CD4-positive, alpha-beta T cell treated with Interleukin-17A for 4 hours (primary cell): Measurements from ENCODE around the gene ADAMTS15.
"Not testable (repeated sequence)": the region's sequence is repeated elsewhere in the genome, so short reads cannot be mapped to it uniquely, and the experiment has no call there.

ENCODE experiments used
- DNase-seq: peaks from one replicate; pipeline ENCODE4 v3.0.0-alpha.2; 2020; ENCODE audit warnings: mixed read lengths

The ADAMTS15 gene

GRCh38 chr11:130436171-130436570 lies 12.3 kb upstream of the ADAMTS15 start:
- DNase-seq = no peak

DNA sequence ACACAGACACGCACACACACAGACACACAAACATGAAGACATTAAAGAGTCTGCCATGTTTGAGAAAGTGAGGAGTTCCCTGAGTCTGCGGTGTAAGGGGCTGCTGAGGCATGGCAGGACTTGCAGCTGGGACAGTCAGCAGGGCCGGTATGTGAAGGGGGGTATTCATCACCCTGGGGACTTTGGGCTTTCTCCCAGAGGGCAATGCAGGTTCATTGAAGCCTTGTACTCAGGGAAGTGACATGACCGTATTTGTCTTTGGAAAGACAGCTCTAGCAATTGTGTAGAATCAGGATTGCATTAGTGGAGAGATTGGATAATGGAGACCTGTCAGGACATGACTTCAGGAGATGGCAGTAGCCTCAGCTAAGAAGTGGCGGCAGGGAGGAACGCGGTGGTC lies 10.6 kb upstream of the ADAMTS15 start:
- no peak for DNase-seq

DNA sequence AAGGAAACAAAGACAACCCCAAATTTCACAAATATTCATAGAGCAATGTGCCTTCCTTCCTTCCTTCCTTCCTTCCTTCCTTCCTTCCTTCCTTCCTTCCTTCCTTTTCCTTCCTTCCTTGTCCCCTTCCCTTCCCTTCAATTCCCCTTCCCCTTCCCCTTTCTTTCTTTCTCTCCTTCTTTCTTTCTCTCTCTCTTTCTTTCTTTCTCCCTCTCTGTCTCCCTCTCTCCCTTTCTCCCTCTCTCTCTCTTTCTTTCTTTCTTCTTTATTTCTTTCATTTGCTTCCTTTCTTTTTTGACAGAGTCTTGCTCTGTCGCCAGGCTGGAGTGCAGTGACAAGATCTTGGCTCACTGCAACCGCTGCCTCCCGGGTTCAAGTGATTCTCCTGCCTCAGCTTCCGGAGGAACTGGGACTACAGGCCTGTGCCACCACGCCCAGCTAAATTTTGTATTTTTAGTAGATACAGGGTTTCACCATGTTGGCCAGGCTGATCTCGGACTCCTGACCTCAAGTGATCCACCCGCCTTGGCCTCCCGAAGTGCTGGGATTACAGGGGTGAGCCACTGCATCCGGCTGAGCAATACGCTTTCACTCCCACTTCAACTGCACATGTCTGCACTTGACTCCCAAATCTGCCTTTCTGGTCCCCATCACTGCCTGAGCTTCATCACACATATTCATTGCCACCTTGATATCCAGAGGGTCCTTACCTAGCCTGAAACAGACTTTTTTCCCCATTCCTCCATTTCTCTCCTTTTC lies 9.9 kb upstream of the ADAMTS15 start:
- not testable (repeated sequence) for DNase-seq

DNA sequence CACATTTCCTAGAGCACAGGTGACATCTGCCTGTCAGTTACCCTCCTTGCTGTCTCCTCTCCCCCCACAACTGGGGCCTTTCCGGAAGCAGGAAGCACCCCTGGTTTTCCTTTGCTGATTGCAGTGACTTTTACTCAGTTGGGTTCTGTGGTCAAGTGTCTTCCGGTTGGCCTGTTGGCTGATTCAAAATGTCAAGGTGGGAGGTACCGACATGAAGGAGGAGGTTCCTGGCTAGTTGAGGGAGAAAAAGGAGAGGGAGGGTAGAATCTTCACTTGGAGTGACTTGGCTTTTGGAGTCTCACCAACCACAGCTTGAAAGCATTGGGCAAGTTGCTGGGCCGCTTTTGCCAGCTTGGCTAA lies 9.3 kb upstream of the ADAMTS15 start:
- DNase-seq = no peak

GRCh38 chr11:130439876-130440275 lies 8.6 kb upstream of the ADAMTS15 start:
- no peak for DNase-seq

- no peak for DNase-seq
Measured at GRCh38 chr11:130441719-130442118, 6.7 kb upstream of the ADAMTS15 start.

DNA sequence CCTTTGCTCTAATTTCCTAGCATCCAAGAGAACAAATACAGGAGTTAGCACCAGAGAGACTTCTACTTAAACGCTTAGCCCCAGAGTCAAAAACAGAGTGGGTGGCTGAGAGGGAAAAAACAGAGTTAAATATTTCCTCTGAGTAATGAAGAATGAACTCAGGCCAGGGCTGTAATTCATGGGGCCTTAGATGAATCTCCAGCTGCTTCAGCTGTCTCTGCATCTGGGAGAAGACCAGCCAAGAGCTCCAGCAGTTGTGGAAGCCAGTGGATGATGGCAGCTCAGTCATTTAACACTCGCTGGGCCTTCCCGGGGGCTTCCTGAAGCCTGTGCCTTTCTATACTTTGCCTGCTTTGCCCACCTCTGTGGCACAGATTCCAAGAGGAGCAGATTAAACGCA lies 5.7 kb upstream of the ADAMTS15 start:
- DNase-seq = no peak

DNA sequence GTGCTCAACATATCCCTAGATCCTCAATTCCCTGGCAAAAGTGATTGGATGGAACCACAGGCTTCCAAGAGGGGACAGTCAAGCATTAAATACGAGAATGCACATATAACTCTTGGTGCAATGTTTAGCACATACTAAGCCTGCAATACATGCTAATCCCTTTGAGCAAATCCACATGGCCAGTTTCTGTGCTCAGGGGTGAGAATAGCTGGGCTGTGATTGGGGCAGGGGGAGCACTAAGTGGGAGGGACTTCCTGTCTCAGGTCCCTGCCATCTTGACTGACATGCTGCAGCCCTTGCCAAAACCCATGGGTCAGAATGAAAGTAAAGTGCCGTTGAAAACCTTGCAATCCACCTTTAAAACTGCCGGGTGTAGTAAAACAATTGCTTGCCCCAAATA lies 2.7 kb upstream of the ADAMTS15 start:
- no peak for DNase-seq

GRCh38 chr11:130448039-130448415 lies 418 bp upstream of the ADAMTS15 start:
- DNase-seq = no peak

DNA sequence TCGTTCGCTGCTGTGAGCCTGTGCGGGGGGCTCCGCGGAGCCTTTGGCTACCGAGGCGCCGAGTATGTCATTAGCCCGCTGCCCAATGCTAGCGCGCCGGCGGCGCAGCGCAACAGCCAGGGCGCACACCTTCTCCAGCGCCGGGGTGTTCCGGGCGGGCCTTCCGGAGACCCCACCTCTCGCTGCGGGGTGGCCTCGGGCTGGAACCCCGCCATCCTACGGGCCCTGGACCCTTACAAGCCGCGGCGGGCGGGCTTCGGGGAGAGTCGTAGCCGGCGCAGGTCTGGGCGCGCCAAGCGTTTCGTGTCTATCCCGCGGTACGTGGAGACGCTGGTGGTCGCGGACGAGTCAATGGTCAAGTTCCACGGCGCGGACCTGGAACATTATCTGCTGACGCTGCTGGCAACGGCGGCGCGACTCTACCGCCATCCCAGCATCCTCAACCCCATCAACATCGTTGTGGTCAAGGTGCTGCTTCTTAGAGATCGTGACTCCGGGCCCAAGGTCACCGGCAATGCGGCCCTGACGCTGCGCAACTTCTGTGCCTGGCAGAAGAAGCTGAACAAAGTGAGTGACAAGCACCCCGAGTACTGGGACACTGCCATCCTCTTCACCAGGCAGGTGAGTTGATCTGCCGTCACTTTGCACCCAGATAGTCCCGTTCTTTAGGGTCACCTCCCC lies 1.0 kb downstream of the ADAMTS15 start:
- DNase-seq = no peak

DNA sequence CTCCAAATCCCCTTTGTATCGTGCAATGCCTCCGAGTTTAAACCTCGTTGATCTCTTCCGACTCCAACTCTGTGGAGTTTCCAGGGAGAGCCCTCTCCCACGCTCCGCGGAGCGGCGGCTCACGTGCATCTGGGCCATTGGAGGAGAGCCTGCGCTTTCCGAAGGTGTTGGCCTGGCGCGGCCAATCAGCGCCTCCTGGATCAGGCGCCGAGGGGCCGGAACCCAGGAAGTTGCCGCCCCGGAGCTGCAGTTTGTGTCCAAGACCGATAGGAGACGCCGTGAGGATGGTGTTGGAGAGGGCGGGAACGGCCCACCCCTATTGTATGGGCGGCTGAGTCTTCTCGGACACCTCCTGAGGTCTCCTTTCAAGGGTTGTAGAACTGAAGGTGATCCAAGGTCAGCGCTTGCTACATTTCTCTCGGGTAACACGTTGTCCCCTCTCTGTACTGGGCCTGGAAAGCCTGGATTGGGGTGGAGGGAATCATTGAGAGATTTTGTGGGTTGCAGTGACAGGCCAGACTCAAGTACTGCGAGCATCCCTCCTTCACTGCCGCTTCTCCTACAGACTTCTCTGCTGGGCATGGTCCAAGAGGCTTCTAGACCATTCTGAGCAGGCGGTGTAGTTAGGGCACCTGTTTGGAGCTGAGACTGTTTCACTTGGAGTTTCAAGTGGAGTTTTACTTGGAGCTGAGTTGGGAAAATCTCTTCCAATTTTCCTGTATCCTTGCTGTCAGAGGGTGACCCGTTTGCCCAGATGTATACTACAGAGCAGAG lies 1.7 kb downstream of the ADAMTS15 start:
- no peak for DNase-seq

GRCh38 chr11:130451231-130452019 lies 3.0 kb downstream of the ADAMTS15 start:
- no peak for DNase-seq

DNA sequence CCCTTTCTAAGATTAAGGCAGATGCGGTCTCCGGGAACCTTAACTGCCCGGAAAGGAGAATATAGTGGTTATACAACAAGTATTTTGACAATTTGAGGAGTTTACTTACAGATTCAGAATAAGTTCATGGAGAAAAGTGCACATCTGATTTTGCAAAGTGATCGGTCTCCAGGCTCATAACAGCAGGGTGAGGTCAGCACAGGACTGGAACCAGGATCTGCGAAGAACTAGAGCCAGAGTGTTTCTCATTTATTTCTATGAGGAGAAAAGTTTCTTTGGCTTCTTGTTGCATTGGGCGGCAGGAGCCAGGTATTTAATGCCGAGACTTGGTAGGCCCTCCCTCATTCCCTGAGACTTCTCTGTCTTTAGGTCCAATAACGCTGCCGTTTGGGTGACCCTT lies 3.7 kb downstream of the ADAMTS15 start:
- DNase-seq = no peak

DNA sequence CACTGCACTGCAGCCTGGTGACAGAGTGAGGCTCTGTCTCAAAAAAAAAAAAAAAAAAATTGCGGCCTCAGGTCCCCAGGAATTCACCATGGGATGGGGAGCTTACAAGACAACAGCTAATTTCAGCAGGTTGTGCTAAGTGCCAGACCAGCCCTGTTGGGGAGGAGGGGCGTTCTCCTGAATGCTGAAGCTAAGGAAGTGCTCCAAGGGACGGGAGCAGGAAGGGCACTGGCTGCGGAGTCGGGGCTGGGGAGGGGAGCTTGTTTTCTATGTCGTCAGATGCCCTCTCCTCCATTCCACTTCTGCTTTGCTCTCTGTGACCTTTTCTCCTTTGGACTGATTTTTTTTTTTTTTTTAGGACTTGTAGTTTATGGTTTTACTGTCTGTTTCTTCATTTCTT lies 4.5 kb downstream of the ADAMTS15 start:
- DNase-seq = no peak

GRCh38 chr11:130454491-130455252 lies 6.2 kb downstream of the ADAMTS15 start:
- no peak for DNase-seq

DNA sequence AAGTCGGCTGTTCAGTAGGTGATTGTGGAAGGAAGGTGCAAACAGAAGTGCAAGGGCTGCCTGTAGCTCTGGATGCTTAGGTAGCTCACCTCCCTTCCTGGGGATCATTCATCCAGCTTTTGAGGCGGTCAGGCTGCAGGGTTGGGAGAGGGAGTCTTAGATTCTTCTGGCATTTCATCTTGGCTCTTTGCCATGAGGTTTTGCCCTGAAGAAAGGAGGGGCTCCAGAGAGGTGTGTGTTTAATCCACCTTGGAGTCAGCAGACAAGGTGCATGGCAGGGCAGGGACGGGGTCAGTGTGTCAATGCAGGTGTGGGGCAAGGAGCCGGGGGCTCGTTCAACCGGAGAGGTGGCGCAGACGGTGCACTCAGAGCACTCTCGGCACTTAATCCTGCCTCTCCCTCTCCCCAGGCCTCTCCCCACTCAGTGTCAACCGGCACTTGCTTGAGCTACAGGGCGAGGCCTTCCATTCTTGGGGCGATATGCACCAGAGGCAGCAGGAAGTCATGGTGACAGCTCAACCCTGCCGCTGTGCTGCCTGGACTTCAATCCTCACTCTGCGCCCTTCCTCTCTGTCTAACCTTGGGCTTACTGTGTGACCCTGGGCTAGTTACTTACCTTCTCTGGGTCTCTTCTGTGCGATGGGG lies 7.2 kb downstream of the ADAMTS15 start:
- no peak for DNase-seq

DNA sequence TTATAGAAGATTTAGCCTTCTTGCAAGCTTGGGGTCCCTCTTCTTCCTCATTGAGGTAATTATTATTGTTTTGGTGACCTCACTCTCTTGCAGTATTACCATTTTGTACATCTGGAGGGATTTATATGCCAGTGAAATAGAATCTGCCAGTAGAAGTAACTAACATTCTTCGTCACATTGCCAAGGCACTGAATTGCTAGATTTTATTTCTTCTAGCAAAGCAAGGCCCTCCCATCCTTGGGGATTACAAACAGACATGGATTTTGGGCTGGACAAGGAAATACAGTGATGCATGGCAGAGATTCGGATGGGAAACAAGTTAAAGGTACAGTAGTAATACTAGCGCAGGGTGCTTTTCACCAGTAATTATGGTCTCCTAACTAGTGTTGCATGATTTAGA lies 7.8 kb downstream of the ADAMTS15 start:
- DNase-seq = no peak

GRCh38 chr11:130457623-130458409 lies 9.4 kb downstream of the ADAMTS15 start:
- DNase-seq = no peak

GRCh38 chr11:130458410-130458729 lies 9.9 kb downstream of the ADAMTS15 start:
- DNase-seq = no peak

GRCh38 chr11:130459521-130459920 lies 11.1 kb downstream of the ADAMTS15 start:
- no peak for DNase-seq
